Measurements from ENCODE around the gene FHOD1.

Gene FHOD1

GRCh38 chr16:67229906-67230808, 17.1 kb downstream of the FHOD1 start:
- H3K4me3 ChIP-seq (ENCODE audit: low read depth, low read length), result no peak overlapping the region
- in situ Hi-C loops (cut with HindIII; ENCODE audit: low sequenced_read_pairs), result no loop called here
- TF ChIP-seq, protein P1, sequence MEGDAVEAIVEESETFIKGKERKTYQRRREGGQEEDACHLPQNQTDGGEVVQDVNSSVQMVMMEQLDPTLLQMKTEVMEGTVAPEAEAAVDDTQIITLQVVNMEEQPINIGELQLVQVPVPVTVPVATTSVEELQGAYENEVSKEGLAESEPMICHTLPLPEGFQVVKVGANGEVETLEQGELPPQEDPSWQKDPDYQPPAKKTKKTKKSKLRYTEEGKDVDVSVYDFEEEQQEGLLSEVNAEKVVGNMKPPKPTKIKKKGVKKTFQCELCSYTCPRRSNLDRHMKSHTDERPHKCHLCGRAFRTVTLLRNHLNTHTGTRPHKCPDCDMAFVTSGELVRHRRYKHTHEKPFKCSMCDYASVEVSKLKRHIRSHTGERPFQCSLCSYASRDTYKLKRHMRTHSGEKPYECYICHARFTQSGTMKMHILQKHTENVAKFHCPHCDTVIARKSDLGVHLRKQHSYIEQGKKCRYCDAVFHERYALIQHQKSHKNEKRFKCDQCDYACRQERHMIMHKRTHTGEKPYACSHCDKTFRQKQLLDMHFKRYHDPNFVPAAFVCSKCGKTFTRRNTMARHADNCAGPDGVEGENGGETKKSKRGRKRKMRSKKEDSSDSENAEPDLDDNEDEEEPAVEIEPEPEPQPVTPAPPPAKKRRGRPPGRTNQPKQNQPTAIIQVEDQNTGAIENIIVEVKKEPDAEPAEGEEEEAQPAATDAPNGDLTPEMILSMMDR (IDR thresholded peaks at IDR 0.05; ENCODE audit: low read depth, low read length), result no peak
- DNase-seq (ENCODE audit: low read depth, low spot score), result no peak

GRCh38 chr16:67228905-67229304, 18.4 kb downstream of the FHOD1 start:
- no peak for DNase-seq (ENCODE audit: low read depth, low spot score)
- in situ Hi-C loops (cut with HindIII; ENCODE audit: low sequenced_read_pairs), result no loop called here
- TF ChIP-seq, protein P1 (IDR thresholded peaks at IDR 0.05; ENCODE audit: low read depth, low read length), result no peak
- H3K4me3 ChIP-seq (ENCODE audit: low read depth, low read length), result no peak overlapping the region

- TF ChIP-seq, protein P1 (IDR thresholded peaks at IDR 0.05; ENCODE audit: low read depth, low read length), result no peak
- peak overlapping the region; percentile 93 for H3K4me3 ChIP-seq (ENCODE audit: low read depth, low read length)
- in situ Hi-C loops (cut with HindIII; ENCODE audit: low sequenced_read_pairs), result no loop called here
- DNase-seq (ENCODE audit: low read depth, low spot score), result no peak
Observed at GRCh38 chr16:67228034-67228785, 19.1 kb downstream of the FHOD1 start.

DNA sequence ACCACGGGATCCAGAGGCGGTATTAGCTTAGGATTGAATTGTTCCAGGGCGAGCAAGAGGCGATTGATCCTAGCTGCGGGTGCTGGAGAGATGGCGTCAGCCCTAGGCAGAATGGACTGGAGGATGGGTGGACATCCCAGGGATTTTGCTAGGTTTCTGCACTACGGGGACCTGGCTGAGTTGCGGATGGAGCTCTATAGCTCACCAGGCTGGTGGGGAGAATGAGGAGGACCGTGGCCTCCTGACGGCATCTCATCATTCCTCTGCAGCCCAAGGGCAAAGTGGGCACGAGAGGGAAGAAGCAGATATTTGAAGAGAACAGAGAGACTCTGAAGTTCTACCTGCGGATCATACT, 19.7 kb downstream of the FHOD1 start:
- in situ Hi-C loops (cut with HindIII; ENCODE audit: low sequenced_read_pairs), result no loop called here
- H3K4me3 ChIP-seq (ENCODE audit: low read depth, low read length), result peak overlapping the region; percentile 93
- no peak for DNase-seq (ENCODE audit: low read depth, low spot score)
- TF ChIP-seq, protein P1 (IDR thresholded peaks at IDR 0.05; ENCODE audit: low read depth, low read length), result no peak

GRCh38 chr16:67226804-67227566, 20.3 kb downstream of the FHOD1 start, which contains the start of gene TMEM208:
TSS of gene TMEM208 (plus strand) at chr16:67227130. CDS start at chr16:67227219, 89 bp downstream.
- in situ Hi-C loops (cut with HindIII; ENCODE audit: low sequenced_read_pairs), result no loop called here
- peak within 1 kb of the TSS; percentile 93 for H3K4me3 ChIP-seq (ENCODE audit: low read depth, low read length)
- TF ChIP-seq, protein P1 (IDR thresholded peaks at IDR 0.05; ENCODE audit: low read depth, low read length), result peak; percentile 14
- peak; percentile 98 for DNase-seq (ENCODE audit: low read depth, low spot score)

GRCh38 chr16:67226295-67226803, 20.9 kb downstream of the FHOD1 start:
- TF ChIP-seq, protein P1 (IDR thresholded peaks at IDR 0.05; ENCODE audit: low read depth, low read length), result no peak
- in situ Hi-C loops (cut with HindIII; ENCODE audit: low sequenced_read_pairs), result no loop called here
- H3K4me3 ChIP-seq (ENCODE audit: low read depth, low read length), result peak overlapping the region; percentile 93
- no peak for DNase-seq (ENCODE audit: low read depth, low spot score)
